ENCODE measurements around the gene HSP90AB1. TPM values are rescaled to one million over a fixed set of nuclear protein-coding genes. Genes with fewer than 3 reads are reported as not detected.

HSP90AB1 gene
- total RNA-seq, 1 donor from 2014 or later = 463 TPM

DNA sequence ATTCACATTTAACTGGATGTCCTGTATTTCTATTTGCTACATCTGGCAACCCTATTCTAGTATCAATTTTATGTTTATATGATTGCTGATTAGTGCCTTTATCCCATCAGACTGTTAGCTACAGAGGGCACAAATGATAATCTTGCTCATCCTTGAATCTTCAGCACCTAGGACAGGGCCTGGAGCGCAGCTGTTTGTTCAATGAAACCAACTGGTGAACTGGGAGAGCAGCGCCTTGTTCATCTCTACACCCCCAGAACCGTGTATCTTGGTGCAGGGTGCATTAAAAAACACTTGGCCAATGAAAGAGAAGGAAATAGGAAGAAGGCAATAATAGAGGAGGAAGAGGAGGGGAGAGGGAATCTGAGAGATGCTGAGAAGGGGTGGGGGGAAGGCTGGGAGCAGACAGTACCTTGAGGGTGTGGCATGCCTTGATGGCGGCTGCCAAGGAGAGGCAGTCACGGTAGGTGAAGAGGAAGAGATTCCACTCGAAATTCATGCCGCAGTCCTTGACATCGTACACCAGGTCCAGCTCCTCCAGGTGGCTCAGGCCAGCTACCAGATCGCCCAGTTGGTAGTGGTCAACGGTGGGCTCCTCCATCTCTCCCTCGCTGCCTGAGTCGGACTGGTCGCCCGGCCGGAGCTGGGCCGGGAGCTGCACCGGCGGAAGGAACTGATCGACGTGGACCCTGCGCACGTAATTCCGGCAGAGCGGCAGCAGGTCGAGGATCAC, 38.8 kb downstream of the HSP90AB1 start:
- no peak for TF ChIP-seq POLR2AphosphoS5 (IDR thresholded peaks at IDR 0.05; ENCODE audit: insufficient read depth in 1 of 2, low read depth in 1 of 2)
- TF ChIP-seq, protein P1, sequence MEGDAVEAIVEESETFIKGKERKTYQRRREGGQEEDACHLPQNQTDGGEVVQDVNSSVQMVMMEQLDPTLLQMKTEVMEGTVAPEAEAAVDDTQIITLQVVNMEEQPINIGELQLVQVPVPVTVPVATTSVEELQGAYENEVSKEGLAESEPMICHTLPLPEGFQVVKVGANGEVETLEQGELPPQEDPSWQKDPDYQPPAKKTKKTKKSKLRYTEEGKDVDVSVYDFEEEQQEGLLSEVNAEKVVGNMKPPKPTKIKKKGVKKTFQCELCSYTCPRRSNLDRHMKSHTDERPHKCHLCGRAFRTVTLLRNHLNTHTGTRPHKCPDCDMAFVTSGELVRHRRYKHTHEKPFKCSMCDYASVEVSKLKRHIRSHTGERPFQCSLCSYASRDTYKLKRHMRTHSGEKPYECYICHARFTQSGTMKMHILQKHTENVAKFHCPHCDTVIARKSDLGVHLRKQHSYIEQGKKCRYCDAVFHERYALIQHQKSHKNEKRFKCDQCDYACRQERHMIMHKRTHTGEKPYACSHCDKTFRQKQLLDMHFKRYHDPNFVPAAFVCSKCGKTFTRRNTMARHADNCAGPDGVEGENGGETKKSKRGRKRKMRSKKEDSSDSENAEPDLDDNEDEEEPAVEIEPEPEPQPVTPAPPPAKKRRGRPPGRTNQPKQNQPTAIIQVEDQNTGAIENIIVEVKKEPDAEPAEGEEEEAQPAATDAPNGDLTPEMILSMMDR (IDR thresholded peaks at IDR 0.05) = no peak
- TF ChIP-seq POLR2A (IDR thresholded peaks at IDR 0.05) = no peak
- Histone ChIP-seq H3K4me1 (no peaks in the 10 kb centered on the region), H3K27ac (no peak overlapping the region), H3K9me3 (no peaks in the 10 kb centered on the region), H3K4me3 (no peak overlapping the region), H3K36me3 (no peaks in the 10 kb centered on the region), H3K27me3 (no peaks in the 10 kb centered on the region)
- intact Hi-C loops (cut with DNase I) = no loop called here
- DNase-seq (ENCODE audit: extremely low spot score in 2 of 2) = no peak

DNA sequence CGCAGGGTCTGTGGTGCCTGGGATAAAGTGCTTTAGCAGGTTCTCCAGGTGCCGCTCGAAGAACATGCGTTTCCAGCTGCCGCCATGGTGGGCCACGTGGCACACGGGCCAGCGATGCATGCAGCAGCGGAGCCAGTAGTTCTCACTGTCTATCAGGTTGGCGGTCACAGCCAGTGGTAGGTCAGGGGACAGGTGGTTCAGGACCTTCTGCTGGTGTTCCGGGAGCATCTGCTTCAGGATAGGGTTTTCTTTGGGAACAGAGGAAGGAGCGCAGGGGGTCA, 39.3 kb downstream of the HSP90AB1 start:
- intact Hi-C loops (cut with DNase I) = no loop called here
- no peaks in the 10 kb centered on the region for H3K9me3 ChIP-seq
- no peaks in the 10 kb centered on the region for H3K27me3 ChIP-seq
- H3K4me3 ChIP-seq = no peak overlapping the region
- no peaks in the 10 kb centered on the region for H3K36me3 ChIP-seq
- TF ChIP-seq, protein P1 (IDR thresholded peaks at IDR 0.05) = no peak
- no peak for TF ChIP-seq POLR2A (IDR thresholded peaks at IDR 0.05)
- no peak for TF ChIP-seq POLR2AphosphoS5 (IDR thresholded peaks at IDR 0.05; ENCODE audit: insufficient read depth in 1 of 2, low read depth in 1 of 2)
- H3K4me1 ChIP-seq = no peaks in the 10 kb centered on the region
- no peak overlapping the region for H3K27ac ChIP-seq
- DNase-seq (ENCODE audit: extremely low spot score in 2 of 2) = no peak

DNA sequence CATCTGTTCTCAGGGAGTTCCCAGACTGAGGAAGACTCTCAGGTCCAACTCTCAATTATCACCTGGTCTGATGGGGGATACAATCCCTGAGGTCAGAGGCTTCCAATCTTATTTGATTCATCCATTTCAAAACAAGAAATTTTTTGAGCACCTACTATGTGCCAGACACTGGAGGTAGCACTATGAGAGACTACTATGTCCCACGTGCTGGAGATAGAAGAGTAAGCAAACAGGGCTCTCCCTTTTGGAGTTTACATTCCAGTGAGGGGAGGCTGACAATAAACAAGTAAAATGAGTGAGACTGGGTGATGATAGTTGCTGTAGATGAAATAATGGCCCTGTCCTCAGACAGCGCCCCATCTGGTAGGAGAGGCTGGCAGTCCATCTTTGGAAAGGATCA, 39.8 kb downstream of the HSP90AB1 start:
- Histone ChIP-seq H3K27me3 (no peaks in the 10 kb centered on the region), H3K4me3 (no peak overlapping the region), H3K4me1 (no peaks in the 10 kb centered on the region), H3K27ac (no peak overlapping the region), H3K9me3 (no peaks in the 10 kb centered on the region), H3K36me3 (no peaks in the 10 kb centered on the region)
- DNase-seq (ENCODE audit: extremely low spot score in 2 of 2) = no peak
- intact Hi-C loops (cut with DNase I) = no loop called here
- TF ChIP-seq POLR2AphosphoS5 (IDR thresholded peaks at IDR 0.05; ENCODE audit: insufficient read depth in 1 of 2, low read depth in 1 of 2) (no peak), POLR2A (IDR thresholded peaks at IDR 0.05) (no peak)
- TF ChIP-seq, protein P1 (IDR thresholded peaks at IDR 0.05) = no peak

DNA sequence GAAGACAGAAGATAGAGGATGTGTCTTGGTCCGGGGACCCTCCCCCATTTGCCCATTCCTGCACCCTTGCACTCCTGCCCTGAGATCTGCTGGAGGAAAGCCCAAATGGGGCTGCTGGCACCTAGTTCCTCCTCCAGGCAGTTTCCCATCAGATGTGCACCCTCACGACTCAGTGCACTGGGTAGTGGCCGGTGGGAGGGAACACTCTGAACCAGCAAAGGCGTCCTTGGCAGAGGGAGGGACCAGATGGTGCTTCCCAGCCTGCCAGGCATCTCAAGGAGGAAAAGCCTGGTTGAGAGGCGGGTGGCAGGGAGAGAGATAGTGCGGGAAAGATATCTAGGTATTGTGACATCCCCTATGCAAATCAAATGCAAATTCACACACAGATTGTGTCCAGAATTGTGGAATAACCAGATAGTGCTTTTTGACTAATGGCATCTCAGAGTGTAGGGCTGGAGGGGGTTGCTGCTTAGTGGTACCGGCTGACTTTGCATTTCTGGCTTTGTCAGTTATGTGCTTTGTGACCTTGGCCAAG, 42.9 kb downstream of the HSP90AB1 start:
- Histone ChIP-seq H3K9me3 (no peaks in the 10 kb centered on the region), H3K27ac (no peak overlapping the region), H3K4me3 (no peak overlapping the region), H3K27me3 (no peaks in the 10 kb centered on the region), H3K4me1 (no peaks in the 10 kb centered on the region), H3K36me3 (no peaks in the 10 kb centered on the region)
- TF ChIP-seq POLR2AphosphoS5 (IDR thresholded peaks at IDR 0.05; ENCODE audit: insufficient read depth in 1 of 2, low read depth in 1 of 2) (no peak), POLR2A (IDR thresholded peaks at IDR 0.05) (no peak)
- TF ChIP-seq, protein P1 (IDR thresholded peaks at IDR 0.05) = no peak
- no peak for DNase-seq (ENCODE audit: extremely low spot score in 2 of 2)
- intact Hi-C loops (cut with DNase I) = no loop called here

DNA sequence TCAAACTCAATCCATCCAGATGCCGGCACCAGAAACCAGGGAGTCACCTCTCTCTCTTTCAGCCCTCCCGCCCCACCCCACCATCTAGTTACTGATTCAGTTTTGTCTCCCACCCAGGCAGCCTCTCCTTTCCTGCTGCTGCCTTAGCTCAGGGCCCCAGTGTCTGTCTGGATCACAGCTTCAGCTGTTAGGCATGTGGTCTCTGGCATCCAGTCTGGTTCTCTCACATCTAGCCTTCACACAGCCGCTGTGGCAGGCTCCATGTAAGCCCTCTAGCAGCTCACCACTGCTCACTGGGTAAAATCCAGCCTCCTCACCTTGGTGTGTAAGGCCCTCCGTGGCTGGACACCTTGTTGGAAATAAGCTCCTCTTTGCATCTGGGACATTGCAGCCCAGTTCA, 44.9 kb downstream of the HSP90AB1 start:
- TF ChIP-seq, protein P1 (IDR thresholded peaks at IDR 0.05) = no peak
- TF ChIP-seq POLR2AphosphoS5 (IDR thresholded peaks at IDR 0.05; ENCODE audit: insufficient read depth in 1 of 2, low read depth in 1 of 2) (no peak), POLR2A (IDR thresholded peaks at IDR 0.05) (no peak)
- Histone ChIP-seq H3K4me3 (no peak overlapping the region), H3K27ac (no peak overlapping the region), H3K27me3 (no peaks in the 10 kb centered on the region), H3K4me1 (peaks cover 2% of the 10 kb centered on the region), H3K9me3 (no peaks in the 10 kb centered on the region), H3K36me3 (no peaks in the 10 kb centered on the region)
- no peak for DNase-seq (ENCODE audit: extremely low spot score in 2 of 2)
- intact Hi-C loops (cut with DNase I) = no loop called here
